Measurements from ENCODE around the gene CD300LG.
"Not testable (repeated sequence)": the region's sequence is repeated elsewhere in the genome, so short reads cannot be mapped to it uniquely, and the experiment has no call there.

Gene CD300LG

GRCh38 chr17:43825567-43825966 lies 21.4 kb upstream of the CD300LG start:
- no peak for DNase-seq

GRCh38 chr17:43826206-43826605 lies 20.8 kb upstream of the CD300LG start:
- DNase-seq: no peak

- DNase-seq: no peak
Measured at GRCh38 chr17:43827596-43827995, 19.4 kb upstream of the CD300LG start.

- no peak for DNase-seq
Measured at GRCh38 chr17:43829738-43830137, 17.2 kb upstream of the CD300LG start.

GRCh38 chr17:43830510-43831140 lies 16.4 kb upstream of the CD300LG start:
- no peak for DNase-seq

- DNase-seq: no peak
Measured at GRCh38 chr17:43831633-43832032, 15.3 kb upstream of the CD300LG start.

- peak in 13 of 56 donors; percentile 6 to 73 (median 22) for DNase-seq
Measured at GRCh38 chr17:43832168-43832975, 14.6 kb upstream of the CD300LG start.

- DNase-seq: peak in 36 of 56 donors; percentile 9 to 80 (median 28)
Measured at GRCh38 chr17:43832976-43833829, 13.8 kb upstream of the CD300LG start, which contains the start of gene MPP3. Gene MPP3 (minus strand): TSS chr17:43833146. CDS start chr17:43831906, 1,240 bp downstream.

- DNase-seq: no peak
Measured at GRCh38 chr17:43834106-43834505, 12.9 kb upstream of the CD300LG start.

- no peak for DNase-seq
Measured at GRCh38 chr17:43839670-43840108, 7.3 kb upstream of the CD300LG start.

- no peak for DNase-seq
Measured at GRCh38 chr17:43840814-43841213, 6.2 kb upstream of the CD300LG start.

- DNase-seq: no peak
Measured at GRCh38 chr17:43841282-43841681, 5.7 kb upstream of the CD300LG start.

- not testable (repeated sequence) for DNase-seq
Measured at GRCh38 chr17:43842091-43842974, 4.6 kb upstream of the CD300LG start.

GRCh38 chr17:43842975-43843325 lies 4.0 kb upstream of the CD300LG start:
- no peak for DNase-seq

- DNase-seq: no peak
Measured at GRCh38 chr17:43844241-43844640, 2.7 kb upstream of the CD300LG start.

- DNase-seq: no peak
Measured at GRCh38 chr17:43845766-43846165, 1.2 kb upstream of the CD300LG start.

- peak in 51 of 56 donors; percentile 14 to 88 (median 61) for DNase-seq
Measured at GRCh38 chr17:43846221-43846712, 709 bp upstream of the CD300LG start.

GRCh38 chr17:43848601-43849000 lies 1.6 kb downstream of the CD300LG start:
- no peak for DNase-seq

GRCh38 chr17:43849116-43849515 lies 2.1 kb downstream of the CD300LG start:
- DNase-seq: no peak

GRCh38 chr17:43852571-43852970 lies 5.6 kb downstream of the CD300LG start:
- no peak for DNase-seq

GRCh38 chr17:43853546-43853945 lies 6.6 kb downstream of the CD300LG start:
- no peak for DNase-seq
